SK-N-SH (cell line): ENCODE measurements around the gene LHB. TPM values are rescaled to one million over a fixed set of nuclear protein-coding genes. Genes with fewer than 3 reads are reported as not detected.
A peak's percentile ranks its signal among the peaks of the same experiment; 100 is the strongest.
"Not testable (repeated sequence)": the region's sequence is repeated elsewhere in the genome, so short reads cannot be mapped to it uniquely, and the experiment has no call there.

Experiments used
- CTCF ChIA-PET: fragments of 300-600, 350-600 bp; formaldehyde crosslinking; extraction: SDS; loops from one replicate; lab custom pipeline; 2021; lab: Yijun Ruan, JAX
- POLR2A ChIA-PET: fragments of 350-600 bp; sonication (Branson Sonifier 250); formaldehyde crosslinking; extraction: SDS; loops from one replicate; lab custom pipeline; 2020; ENCODE audit warnings: antibody characterized with exemption, inconsistent platforms; lab: Yijun Ruan, JAX
- DNase-seq: peaks from one replicate; pipeline ENCODE4 v3.0.0; 2012
- H2AFZ ChIP-seq: fragments of 200-600 bp; sonication (generic); 2 replicates; pipeline ENCODE4 v1.8.1; 2016; ENCODE audit warnings: antibody characterized with exemption, mild to moderate bottlenecking, low read depth
- H3F3A ChIP-seq: fragments of 200-600 bp; sonication (generic); replicated peaks from 2 replicates; pipeline ENCODE3; 2016; ENCODE audit warnings: antibody characterized with exemption, mild to moderate bottlenecking; ENCODE audit not compliant: insufficient read depth
- H3K27ac ChIP-seq, 2 experiments: fragments of 200-500 bp in 1 of 2; fragments of 200-600 bp in 1 of 2; sonication (Bioruptor generic) in 1 of 2; sonication (generic), shearing (Covaris generic) in 1 of 2; 2 replicates each; pipeline versions ENCODE4 v1.5.1 to v1.6.1; 2014 to 2016; ENCODE audit warnings: low read depth in 2 of 2, inconsistent platforms in 1 of 2, low read length in 1 of 2, mild to moderate bottlenecking in 1 of 2, mixed read lengths in 1 of 2
- H3K27me3 ChIP-seq: fragments of 200-600 bp; sonication (generic), shearing (Covaris generic); 2 replicates; pipeline ENCODE4 v1.6.1; 2016; ENCODE audit warnings: mixed run types; ENCODE audit not compliant: insufficient read depth
- H3K36me3 ChIP-seq, 2 experiments: fragments of 200-500 bp in 1 of 2; fragments of 200-600 bp in 1 of 2; sonication (Bioruptor generic) in 1 of 2; sonication (generic) in 1 of 2; replicated peaks in 1 of 2; 2 replicates each; pipeline versions ENCODE3 to v1.5.1; 2014 to 2016; ENCODE audit warnings: low read length in 1 of 2, mild to moderate bottlenecking in 1 of 2; ENCODE audit not compliant: insufficient read depth in 2 of 2, control insufficient read depth in 1 of 2
- H3K4me1 ChIP-seq, 2 experiments: fragments of 200-500 bp in 1 of 2; fragments of 200-600 bp in 1 of 2; sonication (Bioruptor generic) in 1 of 2; sonication (generic), shearing (Covaris generic) in 1 of 2; 2 replicates each; pipeline versions ENCODE4 v1.5.1 to v1.6.1; 2014 to 2016; ENCODE audit warnings: low read depth in 1 of 2, low read length in 1 of 2, mixed run types in 1 of 2; ENCODE audit not compliant: insufficient read depth in 2 of 2, control insufficient read depth in 1 of 2
- H3K4me2 ChIP-seq: fragments of 200-600 bp; sonication (generic), shearing (Covaris generic); 2 replicates; pipeline ENCODE4 v1.6.1; 2017; ENCODE audit warnings: mixed run types
- H3K4me3 ChIP-seq, 2 experiments: fragments of 200-500 bp in 1 of 2; fragments of 200-600 bp in 1 of 2; sonication (Bioruptor generic) in 1 of 2; sonication (generic), shearing (Covaris generic) in 1 of 2; 2 replicates each; pipeline versions ENCODE4 v1.5.1 to v1.8.1; 2014 to 2016; ENCODE audit warnings: low read depth in 2 of 2, inconsistent platforms in 1 of 2, low read length in 1 of 2, mild to moderate bottlenecking in 1 of 2, mixed read lengths in 1 of 2, moderate library complexity in 1 of 2
- H3K79me2 ChIP-seq: fragments of 200-600 bp; sonication (generic); 2 replicates; pipeline ENCODE4 v1.8.1; 2017; ENCODE audit warnings: mild to moderate bottlenecking; ENCODE audit not compliant: insufficient read depth
- H3K9ac ChIP-seq: fragments of 200-600 bp; sonication (generic); 2 replicates; pipeline ENCODE4 v1.6.1; 2017; ENCODE audit warnings: mixed run types
- H3K9me2 ChIP-seq: fragments of 200-600 bp; sonication (generic); 2 replicates; pipeline ENCODE4 v1.6.1; 2017; ENCODE audit warnings: mixed run types
- H3K9me3 ChIP-seq: fragments of 200-600 bp; sonication (generic); 2 replicates; pipeline ENCODE4 v1.6.1; 2017; ENCODE audit warnings: mixed run types, mild to moderate bottlenecking, moderate library complexity
- H4K20me1 ChIP-seq: fragments of 200-600 bp; sonication (generic); 2 replicates; pipeline ENCODE4 v1.6.1; 2017; ENCODE audit warnings: mild to moderate bottlenecking, mixed run types; ENCODE audit not compliant: insufficient read depth
- FOSL2 ChIP-seq: IDR thresholded peaks from 2 replicates; pipeline ENCODE4 v1.4.0; 2012; ENCODE audit warnings: low read depth, mild to moderate bottlenecking, moderate library complexity, borderline replicate concordance
- JUND ChIP-seq: IDR thresholded peaks from 2 replicates; pipeline ENCODE4 v1.4.0; 2012
- TCF12 ChIP-seq: IDR thresholded peaks from 2 replicates; pipeline ENCODE4 v1.4.0; 2012
- WGBS: methylation state at CpG from one replicate; pipeline ENCODE4 v1.1.6; 2017; ENCODE audit warnings: low lambda C conversion rate; 5-methylcytosine and 5-hydroxymethylcytosine counted together
- polyA plus RNA-seq, 3 experiments: library from polyadenylated mRNA; depleted of rRNA; stranded (reverse); fragments of >200 nt; gene quantifications; 2 replicates each; pipeline ENCODE4 v1.2.3, GENCODE V29; 2012
- TF ChIP-seq, protein P1 (sequence below): fragments of 200-600 bp; sonication (generic); IDR thresholded peaks from 2 replicates; pipeline ENCODE4 v1.6.1; 2017; ENCODE audit warnings: antibody characterized with exemption, mild to moderate bottlenecking, moderate library complexity

LHB gene
- polyA plus RNA-seq, 1 of the 3 experiments (the other 2 are of a cell fraction), result 0.13 TPM

DNA sequence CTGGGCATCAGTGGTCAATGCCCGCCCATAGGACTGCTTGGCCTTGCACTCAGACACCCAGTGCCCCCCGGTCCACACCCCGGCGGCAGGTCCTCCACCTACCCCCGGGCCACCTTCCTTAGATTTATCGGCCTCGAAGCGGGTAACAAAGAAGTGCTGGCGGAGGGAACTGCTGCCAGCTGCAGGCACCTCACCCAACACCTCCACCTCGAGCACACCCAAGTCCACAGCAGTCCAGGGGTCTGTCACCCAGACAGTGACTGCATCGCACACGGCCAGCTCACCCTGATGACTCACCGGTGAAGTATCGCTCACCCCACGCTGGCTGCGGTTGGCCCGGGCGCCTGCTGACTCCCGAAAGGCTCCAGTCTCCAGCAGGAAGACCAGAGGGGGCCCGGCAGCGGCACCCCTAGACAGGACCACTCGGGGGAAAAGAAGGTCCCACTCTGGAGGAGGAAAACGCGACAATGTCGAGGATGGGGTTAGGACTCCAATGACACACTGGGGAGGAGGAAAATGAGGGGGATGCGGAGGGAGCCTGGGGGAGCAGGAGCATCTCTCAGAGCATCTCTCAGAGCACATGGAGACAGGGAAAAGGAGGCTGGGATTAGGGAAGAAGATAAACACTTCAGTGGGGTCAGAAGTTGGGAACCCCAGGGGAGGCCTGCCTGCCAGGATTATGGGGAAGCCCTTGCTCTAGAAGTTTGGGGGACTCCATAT lies 21.8 kb upstream of the LHB start:
- H3K36me3 ChIP-seq, H3K9ac ChIP-seq, CTCF ChIA-PET, H3K4me1 ChIP-seq, DNase-seq, H3F3A ChIP-seq, H3K9me2 ChIP-seq, H4K20me1 ChIP-seq, H3K4me3 ChIP-seq, H3K27me3 ChIP-seq, H3K9me3 ChIP-seq, POLR2A ChIA-PET, H3K79me2 ChIP-seq: not testable (repeated sequence)
- peak overlapping the region in 1 of 2 experiments; percentile 50; a peak in 1 of 4 replicates for H3K27ac ChIP-seq
- 0 out of 2 replicates have a peak overlapping the region, but pooled peaks have one; percentile 11 for H2AFZ ChIP-seq
- TF ChIP-seq FOSL2 (peak; percentile 42; the same call in 1 of the 2 replicates), JUND (0 out of 2 replicates have a peak, but pooled peaks have one; percentile 11), TCF12 (peak; percentile 8; the same call in 1 of the 2 replicates)
- peak overlapping the region; percentile 52 for H3K4me2 ChIP-seq
- WGBS, result 29% methylated on average over 20 of the region's 26 CpGs

DNA sequence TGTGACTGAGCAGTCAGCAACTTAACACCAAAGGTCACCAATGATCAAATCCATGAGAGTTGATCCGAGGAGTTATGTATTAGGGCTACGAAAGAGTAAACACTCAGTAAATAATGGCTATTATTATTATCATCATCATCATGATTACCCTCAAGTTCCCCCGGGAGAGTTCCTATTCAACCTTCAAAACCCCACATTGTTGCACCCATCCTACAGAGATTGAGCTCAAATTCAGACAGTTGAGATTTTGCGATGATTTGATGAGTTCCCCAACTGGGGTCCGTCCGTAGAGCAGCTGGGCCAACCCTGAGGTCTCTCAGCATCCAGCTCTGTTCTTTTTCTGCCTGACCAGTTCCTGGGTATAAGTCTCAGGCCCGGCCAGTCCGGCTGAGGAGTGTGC lies 21.2 kb upstream of the LHB start:
- POLR2A ChIA-PET, H4K20me1 ChIP-seq, H2AFZ ChIP-seq, H3K9ac ChIP-seq, H3F3A ChIP-seq, H3K4me1 ChIP-seq, H3K36me3 ChIP-seq, H3K4me3 ChIP-seq, CTCF ChIA-PET, DNase-seq, H3K9me2 ChIP-seq, H3K4me2 ChIP-seq, H3K27me3 ChIP-seq, H3K79me2 ChIP-seq, H3K9me3 ChIP-seq, H3K27ac ChIP-seq: not testable (repeated sequence)
- WGBS, result 84% methylated on average over 6 of the region's 8 CpGs

DNA sequence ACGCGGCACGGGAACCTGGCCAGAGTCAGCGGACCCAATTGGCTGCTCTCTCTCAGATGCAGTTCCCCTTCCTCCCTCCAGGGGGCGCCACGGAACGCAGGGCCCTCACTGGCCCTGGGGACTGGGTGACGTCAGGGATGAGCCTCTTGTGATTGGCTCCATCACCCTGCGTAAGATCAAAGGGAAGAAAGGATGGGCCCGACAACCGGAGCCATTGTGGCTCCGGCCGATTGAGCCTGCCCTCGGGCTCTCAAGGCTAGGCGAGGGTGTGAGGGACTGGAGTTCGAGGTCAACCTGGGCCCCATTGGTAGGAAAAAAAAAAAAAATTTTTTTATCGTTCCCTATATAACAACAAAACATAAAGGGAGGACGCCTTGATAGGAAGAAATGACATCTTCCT lies 19.9 kb upstream of the LHB start, which contains the start of gene CGB1:
CGB1 (minus strand) TSS at position 81 of the 400 bp plus-strand sequence. CDS start 184 bp downstream, outside the sequence.
- TF ChIP-seq, protein P1, sequence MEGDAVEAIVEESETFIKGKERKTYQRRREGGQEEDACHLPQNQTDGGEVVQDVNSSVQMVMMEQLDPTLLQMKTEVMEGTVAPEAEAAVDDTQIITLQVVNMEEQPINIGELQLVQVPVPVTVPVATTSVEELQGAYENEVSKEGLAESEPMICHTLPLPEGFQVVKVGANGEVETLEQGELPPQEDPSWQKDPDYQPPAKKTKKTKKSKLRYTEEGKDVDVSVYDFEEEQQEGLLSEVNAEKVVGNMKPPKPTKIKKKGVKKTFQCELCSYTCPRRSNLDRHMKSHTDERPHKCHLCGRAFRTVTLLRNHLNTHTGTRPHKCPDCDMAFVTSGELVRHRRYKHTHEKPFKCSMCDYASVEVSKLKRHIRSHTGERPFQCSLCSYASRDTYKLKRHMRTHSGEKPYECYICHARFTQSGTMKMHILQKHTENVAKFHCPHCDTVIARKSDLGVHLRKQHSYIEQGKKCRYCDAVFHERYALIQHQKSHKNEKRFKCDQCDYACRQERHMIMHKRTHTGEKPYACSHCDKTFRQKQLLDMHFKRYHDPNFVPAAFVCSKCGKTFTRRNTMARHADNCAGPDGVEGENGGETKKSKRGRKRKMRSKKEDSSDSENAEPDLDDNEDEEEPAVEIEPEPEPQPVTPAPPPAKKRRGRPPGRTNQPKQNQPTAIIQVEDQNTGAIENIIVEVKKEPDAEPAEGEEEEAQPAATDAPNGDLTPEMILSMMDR, result peak; percentile 52
- H3K27me3 ChIP-seq, H3K4me2 ChIP-seq, H3K9me2 ChIP-seq, H3K9me3 ChIP-seq, POLR2A ChIA-PET, H3K79me2 ChIP-seq, H3K27ac ChIP-seq, H3F3A ChIP-seq, H3K9ac ChIP-seq, CTCF ChIA-PET, H3K4me1 ChIP-seq, H4K20me1 ChIP-seq, H3K4me3 ChIP-seq, H3K36me3 ChIP-seq, H2AFZ ChIP-seq: not testable (repeated sequence)
- 64% methylated on average over 18 of the region's 18 CpGs for WGBS
- peak; percentile 50 for DNase-seq
